ENCODE results near the gene VAV2.

VAV2 gene

DNA sequence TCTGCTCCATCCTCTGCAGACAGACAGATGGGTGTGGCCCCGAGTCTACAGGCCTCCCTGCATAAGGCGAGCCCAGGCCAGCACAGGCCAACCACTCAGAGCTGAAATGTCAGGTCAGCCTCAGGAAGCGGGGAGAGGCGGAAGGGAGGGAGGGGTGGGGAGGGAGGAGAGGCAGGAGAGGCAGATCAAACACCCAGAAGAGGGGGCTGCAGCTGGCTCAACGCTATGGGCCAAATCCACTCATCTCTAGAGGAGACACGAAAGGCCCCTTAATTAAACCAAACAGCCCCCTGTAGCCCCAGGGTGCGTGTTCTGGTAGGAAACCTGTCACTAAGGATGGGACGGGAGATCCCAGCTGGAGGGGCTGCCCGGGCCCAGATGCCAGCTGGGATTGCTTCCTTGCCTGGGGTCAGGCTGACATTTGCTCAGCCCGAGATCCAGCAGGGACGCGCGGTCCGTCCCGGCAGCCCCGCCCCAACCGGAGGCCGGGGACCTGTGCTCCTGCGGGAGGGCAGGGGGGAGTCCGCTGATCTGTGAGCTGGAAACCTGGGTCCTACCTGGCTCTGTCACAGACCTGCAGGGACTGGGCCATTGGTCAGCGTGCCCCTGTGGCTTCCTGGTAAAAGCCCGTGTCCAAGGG is 156.7 kb downstream of the VAV2 start:
- DNase-seq (ENCODE audit: low read depth): no peak

DNA sequence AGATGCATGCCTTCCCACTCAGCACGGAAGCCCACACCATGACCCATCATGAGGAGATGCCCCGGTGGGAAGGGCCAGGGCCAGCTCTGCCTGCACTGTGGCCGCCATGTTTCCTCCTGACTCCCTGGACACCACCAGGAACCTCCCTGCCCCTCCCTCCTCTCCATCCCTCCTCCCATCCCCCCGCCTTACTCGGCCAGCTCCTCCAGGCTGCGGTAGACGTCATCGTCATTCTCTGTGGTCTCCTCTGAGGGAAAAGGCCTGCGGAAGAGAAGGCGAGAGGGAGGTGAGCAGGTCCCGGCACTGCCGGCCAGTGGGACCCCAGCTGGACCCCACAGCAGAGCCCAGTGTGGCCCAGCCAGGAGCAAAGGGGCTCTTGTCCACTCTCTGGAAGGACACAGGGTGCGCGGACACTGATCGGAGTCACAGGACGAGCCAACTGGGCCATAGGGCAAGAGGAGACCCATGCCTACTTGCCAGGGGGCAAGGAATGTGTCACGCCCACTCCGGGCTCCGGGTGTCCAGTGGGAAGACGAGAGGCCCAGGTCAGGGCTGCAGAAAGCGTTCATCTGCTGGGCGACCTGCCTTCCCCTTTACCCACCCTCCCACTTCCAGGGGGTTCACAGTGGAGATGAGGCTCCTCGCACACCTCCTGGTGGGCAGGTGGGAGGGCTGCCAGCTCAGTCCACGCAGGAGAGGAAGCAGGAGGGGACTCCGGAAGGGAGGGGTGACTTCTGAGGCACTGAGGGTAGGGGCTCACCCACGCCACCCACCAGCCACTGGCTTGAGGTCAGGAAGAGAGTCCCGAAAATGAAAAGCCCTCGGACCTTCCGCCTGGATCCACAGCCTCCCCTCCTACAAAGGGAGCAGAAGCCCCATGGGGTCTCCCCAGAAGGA is 157.8 kb downstream of the VAV2 start:
- DNase-seq (ENCODE audit: low read depth): no peak

DNA sequence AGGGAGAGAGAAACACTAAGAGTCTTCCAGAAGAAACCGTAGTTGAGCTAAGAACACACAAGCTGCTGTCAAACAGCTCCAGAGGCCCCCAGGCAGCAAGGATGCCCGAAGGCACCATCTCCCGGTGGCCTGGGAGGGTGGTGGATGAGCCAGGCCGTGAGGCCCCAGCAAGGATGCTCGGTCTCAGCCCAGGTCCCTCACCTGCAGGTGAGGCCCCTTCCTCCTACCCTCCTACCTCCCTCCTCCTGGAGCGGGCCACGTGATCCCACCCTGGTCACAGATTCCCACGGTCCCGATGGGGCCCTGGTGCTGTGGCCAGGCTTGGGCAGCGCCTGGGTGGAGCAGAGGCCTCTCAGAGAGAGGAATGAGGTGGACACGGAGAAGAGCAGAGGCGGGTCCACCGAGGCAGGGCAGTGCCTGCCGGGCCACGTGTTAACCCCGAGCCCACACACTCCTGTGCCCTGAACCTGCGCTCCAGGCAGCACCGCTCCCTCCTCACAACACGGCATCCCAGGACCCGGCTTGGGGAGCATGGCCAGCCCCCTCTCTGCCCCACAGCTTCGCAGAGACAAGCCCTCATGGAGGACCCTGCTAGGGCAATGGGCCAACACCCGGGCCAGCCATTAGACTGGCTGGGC is 158.6 kb downstream of the VAV2 start:
- no peak for DNase-seq (ENCODE audit: low read depth)

DNA sequence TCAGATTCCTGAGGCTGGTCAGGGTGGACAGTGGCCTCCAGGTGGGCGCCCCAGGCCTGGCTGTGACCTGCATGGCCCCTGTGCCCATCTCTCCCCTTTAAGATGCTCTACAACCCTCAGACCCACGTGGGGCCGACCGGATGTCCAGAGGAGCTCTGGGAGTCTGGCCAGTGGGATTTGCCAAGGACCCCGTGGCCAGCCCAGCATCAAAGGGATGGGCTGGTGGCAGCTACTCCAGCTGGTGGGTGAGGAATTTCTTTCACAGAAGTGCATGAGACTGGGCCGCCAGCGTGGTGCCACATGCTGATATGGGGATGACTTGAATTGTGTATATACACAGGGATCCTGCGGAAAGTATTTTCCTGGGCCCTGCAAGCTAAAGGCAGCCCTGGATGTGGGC is 159.2 kb downstream of the VAV2 start:
- no peak for DNase-seq (ENCODE audit: low read depth)

DNA sequence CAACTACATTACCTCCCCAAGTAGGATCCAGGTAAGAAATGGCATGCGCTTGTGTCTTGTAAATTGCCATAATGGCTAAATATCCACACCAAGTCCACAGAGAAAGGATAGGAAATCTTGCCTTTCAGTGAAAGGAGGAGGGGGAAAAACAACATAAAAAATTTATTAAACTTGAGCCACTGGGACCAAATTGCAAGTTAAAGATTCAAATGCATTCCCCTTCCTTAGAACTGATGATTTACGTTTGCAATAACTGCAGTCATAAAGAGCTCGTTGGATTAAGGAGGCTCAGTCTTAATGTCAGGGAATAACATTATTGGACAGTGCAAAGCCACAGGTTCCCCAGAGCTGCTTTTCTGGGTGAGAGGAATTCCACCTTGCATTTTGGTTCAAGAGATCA is 161.4 kb downstream of the VAV2 start:
- DNase-seq (ENCODE audit: low read depth): no peak

DNA sequence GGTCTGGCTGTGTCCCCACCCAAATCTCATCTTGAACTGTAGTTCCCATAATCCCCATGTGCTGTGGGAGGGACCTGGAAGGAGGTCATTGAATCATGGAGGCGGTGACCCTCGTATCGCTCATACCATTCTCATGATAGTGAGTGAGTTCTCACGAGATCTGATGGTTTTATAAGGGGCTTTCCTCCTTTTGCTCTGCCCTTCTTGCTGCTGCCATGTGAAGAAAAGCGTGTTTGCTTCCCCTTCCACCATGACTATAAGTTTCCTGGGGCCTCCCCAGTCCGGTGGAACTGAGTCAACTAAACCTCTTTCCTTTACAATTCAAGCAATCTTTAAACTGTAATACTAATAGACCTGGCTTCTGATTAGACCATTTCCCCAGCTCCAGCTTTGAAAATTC is 161.8 kb downstream of the VAV2 start:
- peak; percentile 24 for DNase-seq (ENCODE audit: low read depth)

DNA sequence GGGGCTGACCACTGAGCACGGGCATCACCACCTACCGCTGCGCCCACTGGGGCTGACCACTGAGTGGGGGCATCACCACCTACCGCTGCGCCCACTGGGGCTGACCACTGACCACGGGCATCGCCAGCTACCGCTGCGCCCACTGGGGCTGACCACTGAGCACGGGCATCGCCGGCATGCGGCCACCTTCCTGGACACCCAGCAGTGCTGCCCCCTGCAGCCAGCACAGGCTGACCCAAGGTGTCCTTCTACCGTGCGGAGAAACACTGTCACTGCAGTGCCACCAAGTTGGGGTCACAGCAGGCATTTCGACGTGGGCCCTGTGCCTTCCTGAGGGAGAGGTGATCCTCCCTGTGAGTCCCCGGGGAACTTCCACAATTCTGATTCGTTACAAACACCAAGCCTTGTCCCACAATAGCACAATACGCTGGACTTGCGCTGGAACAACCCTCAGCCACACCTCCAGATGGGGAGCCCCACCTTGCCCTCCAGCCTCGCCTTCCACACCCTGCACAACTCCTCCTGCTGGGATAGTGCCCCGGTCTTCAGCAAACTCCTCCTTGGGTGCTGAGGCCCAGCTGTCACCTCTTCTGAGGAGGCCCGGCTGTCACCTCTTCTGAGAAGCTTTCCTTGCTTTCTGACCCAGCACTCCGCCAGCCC is 163.7 kb downstream of the VAV2 start:
- no peak for DNase-seq (ENCODE audit: low read depth)

DNA sequence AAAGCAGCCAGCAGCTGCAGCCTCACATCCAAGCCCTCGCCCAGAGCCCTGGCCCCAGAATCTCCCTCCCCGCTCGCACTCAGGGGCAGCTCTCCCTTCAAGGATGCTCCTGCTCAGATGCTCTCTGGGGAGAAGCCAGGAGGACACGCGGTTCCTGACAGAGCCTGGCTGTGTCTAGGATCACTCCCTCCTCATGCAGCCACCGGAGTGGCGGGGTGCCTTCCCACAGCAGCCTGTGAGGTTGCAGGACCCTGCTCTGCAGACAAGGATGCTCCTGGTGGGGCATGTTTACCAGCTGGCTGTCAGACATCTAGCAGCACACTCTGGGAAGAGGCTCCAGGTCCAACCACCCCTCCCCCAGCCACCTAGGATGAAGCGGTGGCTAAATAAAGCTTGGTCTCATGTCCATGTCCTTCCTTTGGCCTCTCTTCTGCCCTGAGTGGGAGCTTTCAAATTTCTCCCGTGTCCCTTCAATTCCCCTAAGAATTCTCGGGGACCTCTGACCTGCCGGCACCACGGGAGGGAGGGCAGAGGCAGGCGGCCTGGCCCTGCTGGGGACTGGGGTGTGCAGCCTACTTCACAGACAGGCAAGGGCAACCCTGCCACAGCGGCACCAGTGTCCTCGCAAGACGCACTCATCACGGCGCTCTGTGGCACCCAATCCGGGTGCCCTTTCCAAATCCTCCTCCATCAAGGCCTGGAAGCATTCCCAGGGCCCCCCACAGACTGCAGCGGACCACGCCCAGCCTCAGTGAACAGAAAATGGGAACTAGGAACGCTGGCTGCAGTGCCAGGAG is 165.6 kb downstream of the VAV2 start:
- no peak for DNase-seq (ENCODE audit: low read depth)

DNA sequence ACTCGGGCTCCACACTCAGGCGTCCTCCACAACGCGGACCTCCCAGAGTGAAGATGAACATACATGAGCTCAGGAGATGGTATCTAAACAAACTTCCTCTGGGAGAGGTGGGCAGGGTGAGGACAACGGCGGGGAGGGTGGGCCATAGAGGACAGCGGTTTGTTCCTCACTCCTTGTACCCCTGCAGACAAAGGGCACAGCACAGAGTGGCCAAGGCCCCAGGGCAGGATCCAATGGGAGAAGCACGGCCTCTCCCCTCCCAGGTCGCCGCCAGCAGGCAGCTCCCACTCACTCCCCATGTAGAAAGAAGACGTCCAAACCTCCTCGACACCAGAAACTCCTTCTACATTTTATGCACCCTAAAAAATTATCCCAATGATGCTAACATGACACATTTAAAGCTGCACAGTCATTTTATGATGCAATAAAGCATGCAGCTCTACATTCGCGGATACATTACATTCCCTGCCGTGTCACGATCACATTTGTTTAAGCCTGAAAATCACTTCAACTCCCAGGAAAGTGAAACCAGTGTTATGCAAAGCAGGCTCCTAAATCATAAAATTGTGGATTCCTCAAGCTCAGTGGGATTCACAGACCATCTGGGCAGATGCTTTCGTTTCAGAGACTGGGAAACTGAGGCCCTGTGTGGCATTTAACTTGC is 166.4 kb downstream of the VAV2 start:
- peak; percentile 38 for DNase-seq (ENCODE audit: low read depth)

DNA sequence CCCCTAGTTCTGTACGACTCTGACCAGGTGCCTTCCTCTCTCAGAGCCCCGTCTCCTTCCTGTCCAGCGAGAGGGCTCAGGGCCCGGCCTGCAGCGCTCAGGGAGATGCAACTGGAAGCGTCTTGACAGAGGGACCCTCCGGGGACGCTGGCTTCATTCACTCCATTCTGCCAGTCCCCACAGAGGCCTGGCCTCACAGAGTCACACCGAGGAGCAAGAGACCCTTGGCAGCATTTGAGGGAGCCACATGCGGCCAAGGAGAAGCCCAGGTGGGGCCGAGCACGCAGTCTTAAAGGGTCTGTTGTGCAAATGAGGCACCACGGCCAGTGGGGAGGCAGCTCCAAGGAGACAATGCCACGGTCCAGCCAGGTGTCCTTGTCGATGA is 167.3 kb downstream of the VAV2 start:
- DNase-seq (ENCODE audit: low read depth): no peak

DNA sequence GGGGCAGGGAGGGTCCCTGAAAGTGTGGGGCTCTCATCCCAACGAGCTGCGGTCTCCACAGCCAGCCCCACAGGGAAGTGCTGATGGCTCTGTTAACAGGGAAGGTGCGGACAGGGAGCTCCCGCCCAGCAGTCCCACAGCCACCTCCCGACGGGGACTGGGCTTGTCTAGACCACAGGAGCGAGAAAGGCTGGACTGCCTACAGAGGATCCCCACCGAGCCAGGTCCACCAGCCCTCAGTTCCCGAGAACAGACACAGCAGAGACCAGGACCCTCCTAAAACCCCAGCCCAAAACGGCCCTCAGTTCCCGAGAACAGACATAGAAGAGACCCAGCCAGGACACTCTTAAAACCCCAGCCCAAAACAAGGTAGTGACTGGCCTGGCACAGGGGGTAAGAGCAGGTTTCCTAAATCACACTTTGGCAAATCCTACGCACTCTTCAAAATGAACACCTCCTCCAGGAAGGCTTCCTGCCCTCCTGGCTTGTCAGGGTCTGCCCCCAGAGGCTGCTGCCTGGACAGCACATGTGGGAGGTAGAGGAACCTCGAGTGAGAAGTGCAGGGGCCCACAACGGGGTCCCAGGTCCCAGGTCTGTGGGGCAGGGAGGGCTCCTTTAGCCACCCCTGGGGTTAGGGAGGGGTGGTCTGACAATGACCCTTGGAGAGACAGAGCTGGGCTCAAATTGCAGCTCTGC is 167.9 kb downstream of the VAV2 start:
- DNase-seq (ENCODE audit: low read depth): no peak

DNA sequence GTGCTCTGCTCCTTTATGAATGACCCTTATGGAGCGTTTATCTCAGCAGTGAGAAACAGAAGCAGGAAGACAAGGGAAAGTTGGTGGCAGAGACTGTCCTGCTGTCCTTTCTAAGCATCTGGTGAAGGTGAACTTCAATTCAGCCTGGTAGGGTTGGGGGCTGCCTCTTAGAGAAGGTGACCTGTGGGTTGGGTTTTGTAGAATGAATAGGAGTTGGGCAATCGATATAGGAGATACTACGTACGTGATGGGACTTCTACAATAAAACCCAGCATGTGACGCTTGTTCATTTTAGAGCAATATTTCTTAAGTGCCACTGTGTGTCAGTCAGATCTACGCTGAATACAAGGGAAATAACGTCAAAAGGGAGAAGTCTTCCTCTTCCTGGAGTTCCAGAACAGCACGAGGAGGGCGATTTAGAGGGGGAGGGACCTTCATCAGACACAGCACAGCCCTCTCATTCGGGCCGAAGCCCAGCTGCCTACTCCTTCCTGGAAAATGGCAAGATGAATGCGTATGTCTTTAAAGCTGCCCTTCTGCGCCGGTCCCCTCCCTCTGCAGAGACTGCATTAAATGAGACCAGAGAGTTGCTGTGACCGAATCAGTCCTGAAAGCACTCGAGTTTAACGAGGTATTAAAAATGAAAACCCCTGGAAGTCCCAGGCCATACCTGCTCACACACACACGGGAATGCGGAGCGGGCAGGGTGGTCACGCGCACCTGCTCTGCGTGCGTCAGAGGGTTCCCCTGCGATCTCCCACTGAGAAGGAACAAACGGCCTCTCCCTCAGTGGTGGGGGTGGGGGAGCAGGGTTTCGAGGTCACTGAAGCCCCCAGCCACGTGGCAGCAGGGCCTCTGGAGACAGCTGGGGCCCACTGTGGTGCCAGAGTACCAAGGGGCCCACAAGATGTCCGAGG is 168.7 kb downstream of the VAV2 start:
- DNase-seq (ENCODE audit: low read depth): no peak

DNA sequence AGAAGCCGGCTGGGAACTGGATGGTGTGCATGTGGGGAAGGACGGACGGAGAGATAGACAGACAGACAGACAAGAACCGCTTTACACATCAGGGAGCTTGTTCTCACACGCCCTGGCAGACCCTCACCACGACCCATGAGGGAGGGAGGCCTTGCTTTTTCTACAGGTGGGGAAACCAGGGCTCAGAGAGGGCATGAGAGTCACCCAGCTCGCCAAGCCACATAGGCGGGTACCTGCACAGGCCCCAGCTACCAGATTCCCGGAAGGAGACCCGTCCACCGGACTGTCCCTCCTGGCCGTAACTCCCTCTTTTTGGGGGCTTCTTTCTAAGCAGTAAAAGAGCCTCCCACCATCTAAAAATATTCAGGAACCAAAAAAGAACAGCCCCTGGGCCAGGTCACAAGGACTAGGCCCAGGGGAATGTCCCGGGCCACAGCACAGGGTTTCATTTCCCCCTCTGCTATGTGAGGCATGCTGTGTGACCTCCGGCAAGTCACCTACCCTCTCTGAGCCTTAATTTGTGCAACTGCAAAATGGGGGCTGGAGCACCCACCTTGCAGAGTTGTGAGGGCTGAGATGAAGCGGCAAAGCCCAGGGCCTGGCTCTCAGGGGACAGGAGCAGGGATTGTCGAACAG is 169.6 kb downstream of the VAV2 start:
- no peak for DNase-seq (ENCODE audit: low read depth)

DNA sequence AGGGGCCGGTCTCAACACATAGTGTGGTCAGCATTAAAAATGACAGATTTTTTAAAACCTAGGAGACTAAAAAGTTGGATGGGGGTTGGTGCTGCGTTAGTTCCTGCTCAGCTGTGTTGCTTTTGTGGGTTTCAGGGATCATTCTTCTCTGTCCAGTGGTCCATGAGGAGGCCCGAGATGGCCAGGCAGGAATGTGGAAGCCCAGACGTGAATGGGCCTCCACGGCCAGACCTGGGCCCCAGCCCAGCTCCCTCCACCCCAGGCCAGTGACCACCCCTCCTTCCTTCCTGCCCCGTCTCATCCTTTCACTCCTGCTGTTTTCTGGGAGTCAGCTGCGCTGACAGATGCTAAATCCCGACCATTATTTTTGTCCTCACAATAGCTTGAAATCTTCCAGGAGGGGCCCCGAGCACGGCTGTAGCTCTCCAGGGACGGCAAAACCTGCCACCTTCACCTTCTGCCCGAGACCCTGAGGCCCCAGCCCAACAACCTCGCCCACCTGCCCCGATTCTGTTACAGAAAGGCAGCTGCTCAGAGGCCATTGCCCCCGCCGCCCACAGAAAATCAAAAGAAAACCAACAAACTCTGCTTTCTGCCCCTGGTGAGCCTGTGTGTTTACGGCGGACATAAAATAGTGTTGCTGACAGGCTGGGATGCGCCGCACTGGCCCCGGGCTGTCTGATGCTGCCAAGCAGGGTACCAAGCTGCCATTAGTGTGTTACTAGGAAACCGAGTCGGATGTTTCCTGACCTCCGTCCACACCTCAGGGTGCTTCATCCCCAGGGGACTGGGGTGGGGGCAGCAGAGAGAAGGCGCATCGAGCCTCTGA is 170.3 kb downstream of the VAV2 start:
- no peak for DNase-seq (ENCODE audit: low read depth)

DNA sequence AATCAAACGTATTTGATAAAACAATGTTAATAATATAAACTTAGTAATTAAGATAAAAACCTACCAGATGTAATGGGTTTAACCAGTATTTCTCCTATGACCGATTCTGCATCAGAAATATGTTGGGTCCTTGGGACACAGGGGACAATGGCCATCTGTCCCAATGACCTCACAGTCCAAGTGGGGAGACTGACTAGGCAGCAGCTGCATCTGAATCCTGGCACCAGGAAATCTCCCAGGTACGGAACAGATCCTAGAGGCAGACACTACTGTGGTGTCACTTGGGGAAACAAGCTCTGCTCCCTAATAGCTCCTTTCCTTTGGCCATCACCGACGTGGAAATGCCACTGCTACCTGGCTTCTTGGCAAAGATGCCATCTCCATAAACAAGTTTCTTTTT is 172.2 kb downstream of the VAV2 start:
- no peak for DNase-seq (ENCODE audit: low read depth)

DNA sequence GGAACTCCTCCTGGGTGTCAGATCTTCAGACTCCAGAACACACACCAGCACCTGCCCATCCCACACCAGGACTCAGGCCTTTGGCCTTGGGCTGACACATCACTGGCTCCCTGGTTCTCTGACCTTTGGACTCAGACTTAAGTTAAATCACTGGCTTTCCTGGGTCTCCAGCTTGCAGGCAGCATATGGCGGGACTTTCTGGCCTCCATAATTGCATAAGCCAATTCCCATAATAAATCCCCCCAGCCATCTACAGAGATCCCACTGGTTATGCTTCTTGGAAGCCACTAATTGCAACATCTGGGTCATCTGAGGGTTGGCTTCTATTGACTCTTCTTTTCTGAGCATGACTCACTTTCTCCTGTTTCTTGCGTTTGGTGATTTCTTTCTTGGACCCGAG is 173.7 kb downstream of the VAV2 start:
- DNase-seq (ENCODE audit: low read depth): no peak

DNA sequence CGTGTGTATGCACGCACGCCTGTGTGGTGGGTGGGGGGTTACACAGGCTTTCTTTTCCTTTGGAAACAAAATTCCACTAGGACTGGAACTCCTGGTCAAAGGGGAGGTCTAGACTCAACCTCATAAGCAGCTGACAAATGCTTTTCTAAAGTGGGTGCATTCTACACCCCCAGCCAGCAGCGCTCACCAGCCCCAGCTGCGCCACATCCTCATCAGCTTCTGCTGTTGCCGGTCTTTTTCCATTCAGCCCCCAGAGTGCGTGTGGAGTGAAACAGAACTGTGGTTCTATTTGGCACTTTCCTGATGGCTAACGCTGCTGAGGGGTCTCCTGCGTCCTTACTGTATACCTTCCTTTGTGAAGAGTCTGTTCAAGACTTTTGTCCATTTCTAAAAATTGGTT is 176.3 kb downstream of the VAV2 start:
- no peak for DNase-seq (ENCODE audit: low read depth)

DNA sequence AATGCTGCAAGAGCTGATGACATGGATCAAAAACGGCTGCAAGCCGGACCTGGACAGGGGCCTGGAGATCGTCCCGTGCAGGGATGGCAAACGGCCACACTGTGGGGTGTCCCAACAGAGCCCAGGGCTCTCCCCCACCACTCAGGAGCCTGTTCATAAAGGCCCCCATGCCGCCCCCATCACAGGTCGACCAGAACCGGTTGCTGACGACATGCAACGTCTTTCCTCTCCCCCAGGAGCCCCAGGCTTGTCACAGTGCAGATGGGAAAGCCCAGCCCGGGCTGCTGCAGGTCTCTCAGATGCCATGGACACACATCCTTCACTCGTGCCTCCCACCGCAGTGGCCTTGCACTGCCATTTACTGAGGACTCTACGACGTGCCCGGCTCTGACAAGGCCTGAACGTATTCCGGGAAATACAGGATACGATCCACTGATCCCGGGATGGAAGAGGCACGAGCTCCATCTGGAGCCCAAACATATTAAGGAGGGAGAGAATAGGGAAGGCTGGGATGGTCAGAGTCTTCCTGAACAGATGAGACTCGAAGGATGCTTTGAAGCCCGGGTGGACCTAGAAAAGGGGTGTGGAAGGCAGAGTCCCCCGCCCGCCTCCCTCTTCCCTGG is 177.4 kb downstream of the VAV2 start:
- no peak for DNase-seq (ENCODE audit: low read depth)

Measured in ELR (cell line).